Adrenal gland (tissue), 5 donors: ENCODE results near the gene FGF12.

Experiments used
- CTCF ChIP-seq, 6 experiments: fragments of 450-650 bp in 4 of 6; fragments of 200-600 bp in 2 of 6; sonication (generic) in 1 of 6; IDR thresholded peaks; 1 replicate in 5 of 6; 2 replicates in 1 of 6; pipeline versions ENCODE4 v1.5.1 to v1.8.0; 2016 to 2021; ENCODE audit warnings: antibody characterized with exemption in 6 of 6, mild to moderate bottlenecking in 2 of 6, moderate library complexity in 1 of 6
- POLR2A ChIP-seq, 2 donors: fragments of 450-650 bp; IDR thresholded peaks; one replicate each; pipeline ENCODE4 v1.6.1; 2017; ENCODE audit warnings: antibody characterized with exemption in 2 of 2, mild to moderate bottlenecking in 2 of 2, moderate library complexity in 1 of 2
- donor health status: DM: no; HTN: no; CAD: no.

- TF ChIP-seq POLR2A (IDR thresholded peaks at IDR 0.05): no peak
- TF ChIP-seq CTCF (IDR thresholded peaks at IDR 0.05): no peak
Observed at GRCh38 chr3:192255839-192256238, 471.5 kb downstream of the FGF12 start.
